22Rv1 (cell line): ENCODE results near the gene BAZ2B.

ENCODE experiments used
- ZFX ChIP-seq: fragments of 450-650 bp; IDR thresholded peaks from 2 replicates; pipeline ENCODE4 v1.6.1; 2017; ENCODE audit warnings: antibody characterized with exemption, borderline replicate concordance
- TF ChIP-seq, protein P1 (sequence below): fragments of 450-650 bp; IDR thresholded peaks from 2 replicates; pipeline ENCODE4 v1.5.1; 2017; ENCODE audit warnings: mild to moderate bottlenecking

DNA sequence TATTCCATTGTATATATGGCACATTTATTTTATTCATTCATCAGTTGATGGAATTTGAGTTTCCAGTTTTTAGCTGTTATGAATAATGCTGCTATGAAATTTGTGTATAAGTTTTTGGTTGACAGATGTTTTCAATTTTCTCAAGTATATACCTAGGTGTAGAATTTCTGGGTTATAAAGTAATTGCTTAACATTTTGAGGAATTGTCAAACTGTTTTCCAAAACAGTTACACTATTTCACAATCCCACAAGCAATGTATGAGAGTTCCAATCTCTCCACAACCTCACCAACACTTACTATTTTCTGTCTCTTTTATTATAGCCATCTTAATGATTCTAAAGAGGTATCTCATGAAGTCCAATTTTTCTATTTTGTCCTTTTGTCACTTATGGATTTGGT lies 317.4 kb downstream of the BAZ2B start:
- TF ChIP-seq ZFX = no peak
- TF ChIP-seq, protein P1, sequence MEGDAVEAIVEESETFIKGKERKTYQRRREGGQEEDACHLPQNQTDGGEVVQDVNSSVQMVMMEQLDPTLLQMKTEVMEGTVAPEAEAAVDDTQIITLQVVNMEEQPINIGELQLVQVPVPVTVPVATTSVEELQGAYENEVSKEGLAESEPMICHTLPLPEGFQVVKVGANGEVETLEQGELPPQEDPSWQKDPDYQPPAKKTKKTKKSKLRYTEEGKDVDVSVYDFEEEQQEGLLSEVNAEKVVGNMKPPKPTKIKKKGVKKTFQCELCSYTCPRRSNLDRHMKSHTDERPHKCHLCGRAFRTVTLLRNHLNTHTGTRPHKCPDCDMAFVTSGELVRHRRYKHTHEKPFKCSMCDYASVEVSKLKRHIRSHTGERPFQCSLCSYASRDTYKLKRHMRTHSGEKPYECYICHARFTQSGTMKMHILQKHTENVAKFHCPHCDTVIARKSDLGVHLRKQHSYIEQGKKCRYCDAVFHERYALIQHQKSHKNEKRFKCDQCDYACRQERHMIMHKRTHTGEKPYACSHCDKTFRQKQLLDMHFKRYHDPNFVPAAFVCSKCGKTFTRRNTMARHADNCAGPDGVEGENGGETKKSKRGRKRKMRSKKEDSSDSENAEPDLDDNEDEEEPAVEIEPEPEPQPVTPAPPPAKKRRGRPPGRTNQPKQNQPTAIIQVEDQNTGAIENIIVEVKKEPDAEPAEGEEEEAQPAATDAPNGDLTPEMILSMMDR = no peak
